GM12892 (cell line): ENCODE measurements around the gene NRCAM.

Source experiments
- POLR2A ChIP-seq: IDR thresholded peaks from 2 replicates; pipeline ENCODE4 v1.6.1; 2011; ENCODE audit warnings: low read depth, low read length, control low read depth
- POLR2AphosphoS5 ChIP-seq: IDR thresholded peaks from 2 replicates; pipeline ENCODE4 v1.6.1; 2011; ENCODE audit warnings: low read depth, low read length, control low read depth
- TAF1 ChIP-seq: IDR thresholded peaks from 2 replicates; pipeline ENCODE4 v1.6.1; 2011; ENCODE audit warnings: low read depth, mild to moderate bottlenecking, control low read depth, low read length, borderline replicate concordance

DNA sequence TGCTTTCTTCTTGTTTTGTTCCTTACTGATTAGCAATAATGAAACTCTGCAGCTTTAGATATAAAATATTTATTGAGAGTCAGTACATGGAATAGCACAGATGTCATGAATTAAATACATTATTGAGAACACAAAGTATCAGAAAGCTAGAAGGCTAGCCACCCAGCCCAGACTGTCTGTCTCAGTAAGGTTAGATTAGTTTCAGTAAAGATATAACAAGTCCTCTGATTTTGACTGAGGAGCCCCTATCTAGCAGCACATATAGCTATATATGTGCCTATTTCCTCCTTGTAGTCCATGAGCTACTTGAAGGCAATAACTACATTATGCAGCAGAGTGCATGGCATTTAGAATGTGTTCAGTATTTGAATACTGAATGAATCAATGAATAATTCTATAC is 81.3 kb downstream of the NRCAM start:
- no peak for TF ChIP-seq POLR2A
- TF ChIP-seq POLR2AphosphoS5: no peak
- TF ChIP-seq TAF1: no peak
